GM12878 (cell line): ENCODE measurements around the gene ANKFY1. TPM values are rescaled to one million over a fixed set of nuclear protein-coding genes. Genes with fewer than 3 reads are reported as not detected.

Experiments used
- ATAC-seq: fragments of 200-7000 bp; cut with Tn5 transposase; 3 replicates; pipeline ENCODE4 v1.9.1; 2020; ENCODE audit warnings: mild to moderate bottlenecking, moderate library complexity
- BruUV-seq: library from RNA; stranded (reverse); fragments of 400-500 nt; replicated peaks from 2 replicates; lab custom pipeline; 2021; lab: Mats Ljungman, UMichigan
- CTCF ChIA-PET: fragments of 300-600 bp; sonication (Branson Sonifier 250); formaldehyde crosslinking; extraction: SDS; loops from one replicate; lab custom pipeline; 2021; ENCODE audit warnings: inconsistent platforms; lab: Yijun Ruan, JAX
- POLR2A ChIA-PET: fragments of 350-600 bp; formaldehyde crosslinking; extraction: SDS; loops from one replicate; lab custom pipeline; 2021; ENCODE audit warnings: inconsistent platforms; lab: Charles Lee
- RAD21 ChIA-PET: fragments of 300-600 bp; sonication (Branson Sonifier 250); formaldehyde crosslinking; loops from one replicate; lab custom pipeline; 2023; ENCODE audit warnings: antibody characterized with exemption; ENCODE audit not compliant: unreplicated experiment; lab: Charles Lee
- SMC1A ChIA-PET: fragments of 300-600 bp; sonication (Branson Sonifier 250); formaldehyde crosslinking; loops from one replicate; lab custom pipeline; 2023; ENCODE audit not compliant: unreplicated experiment, uncharacterized antibody; lab: Charles Lee
- DNase-seq: peaks from one replicate; pipeline ENCODE4 v3.0.0-alpha.2; 2011; ENCODE audit warnings: low read depth, low spot score
- FAIRE-seq: peaks from 3 replicates; lab custom pipeline; 2011; peaks lifted over from hg19 to GRCh38; lab: Jason Lieb, UNC
- H2AFZ ChIP-seq: 2 replicates; pipeline ENCODE4 v1.6.0; 2011; ENCODE audit warnings: low read depth, low read length, control low read depth; ENCODE audit not compliant: control insufficient read depth
- H3K27ac ChIP-seq: 2 replicates; pipeline ENCODE4 v1.5.1; 2011; ENCODE audit warnings: control low read depth; ENCODE audit not compliant: control insufficient read depth, insufficient read depth
- H3K27me3 ChIP-seq, 2 experiments: replicated peaks in 1 of 2; 2 replicates each; pipeline versions ENCODE4 v1.6.0 to v1.6.1; 2011; ENCODE audit warnings: low read length in 1 of 2; ENCODE audit not compliant: control insufficient read depth in 2 of 2, insufficient read depth in 2 of 2
- H3K36me3 ChIP-seq, 2 experiments: 2 replicates each; pipeline ENCODE4 v1.5.1; 2011; ENCODE audit warnings: low read length in 1 of 2; ENCODE audit not compliant: control insufficient read depth in 2 of 2, insufficient read depth in 2 of 2
- H3K4me1 ChIP-seq: 2 replicates; pipeline ENCODE4 v1.6.1; 2011; ENCODE audit warnings: mild to moderate bottlenecking, low read length, moderate library complexity, mixed read lengths; ENCODE audit not compliant: control insufficient read depth, insufficient read depth
- H3K4me2 ChIP-seq: 2 replicates; pipeline ENCODE4 v1.6.0; 2011; ENCODE audit warnings: control low read depth; ENCODE audit not compliant: control insufficient read depth, insufficient read depth
- H3K4me3 ChIP-seq: fragments of 200-600 bp; sonication (generic); 2 replicates; pipeline ENCODE4 v1.5.1; 2016
- H3K79me2 ChIP-seq: 2 replicates; pipeline ENCODE4 v1.6.0; 2011; ENCODE audit warnings: low read length; ENCODE audit not compliant: control insufficient read depth, insufficient read depth
- H3K9ac ChIP-seq: 2 replicates; pipeline ENCODE4 v1.8.0; 2011; ENCODE audit warnings: low read length, control low read depth, mixed read lengths; ENCODE audit not compliant: control insufficient read depth, insufficient read depth
- H3K9me3 ChIP-seq: replicated peaks from 3 replicates; pipeline ENCODE4 v1.5.1; 2011; ENCODE audit warnings: mild to moderate bottlenecking, low read length; ENCODE audit not compliant: control insufficient read depth, insufficient read depth
- H4K20me1 ChIP-seq: 2 replicates; pipeline ENCODE4 v1.6.0; 2011; ENCODE audit not compliant: control insufficient read depth, insufficient read depth
- BCL11A ChIP-seq: IDR thresholded peaks from 2 replicates; pipeline ENCODE4 v1.6.1; 2011; ENCODE audit warnings: low read depth, low read length
- CHD1 ChIP-seq: IDR thresholded peaks from 2 replicates; pipeline ENCODE4 v1.6.1; 2012; ENCODE audit warnings: low read depth, low read length, improper control_type of control experiment
- FOXM1 ChIP-seq: IDR thresholded peaks from 2 replicates; pipeline ENCODE4 v1.6.1; 2012; ENCODE audit warnings: low read depth, mild to moderate bottlenecking, inconsistent platforms, low read length, moderate library complexity
- IKZF1 ChIP-seq: fragments of 450-650 bp; conservative IDR thresholded peaks from 2 replicates; pipeline ENCODE4 v1.6.1; 2017; ENCODE audit warnings: antibody characterized with exemption, mild to moderate bottlenecking
- MEF2A ChIP-seq: IDR thresholded peaks from 2 replicates; pipeline ENCODE4 v1.6.1; 2011; ENCODE audit warnings: low read depth, mild to moderate bottlenecking, low read length, moderate library complexity; ENCODE audit not compliant: insufficient read depth
- NFIC ChIP-seq: IDR thresholded peaks from 2 replicates; pipeline ENCODE4 v1.6.1; 2012; ENCODE audit warnings: low read depth, mild to moderate bottlenecking, inconsistent platforms, low read length, moderate library complexity
- NFYB ChIP-seq: IDR thresholded peaks from 2 replicates; pipeline ENCODE4 v1.6.1; 2011; ENCODE audit warnings: low read depth, mild to moderate bottlenecking, low read length, improper control_type of control experiment, moderate library complexity; ENCODE audit not compliant: insufficient read depth
- SUPT20H ChIP-seq: IDR thresholded peaks from 2 replicates; pipeline ENCODE4 v1.6.1; 2011; ENCODE audit warnings: low read depth, mild to moderate bottlenecking, low read length, moderate library complexity, borderline replicate concordance; ENCODE audit not compliant: control insufficient read depth
- ZBED1 ChIP-seq: IDR thresholded peaks from 2 replicates; pipeline ENCODE4 v1.6.1; 2016; ENCODE audit warnings: borderline replicate concordance
- WGBS: methylation state at CpG from one replicate; pipeline ENCODE4 v1.1.6; 2016; ENCODE audit warnings: low lambda C conversion rate; ENCODE audit not compliant: insufficient replicate concordance, insufficient coverage; ENCODE audit errors: missing lambda C conversion rate; 5-methylcytosine and 5-hydroxymethylcytosine counted together
- in situ Hi-C: fragments of 300-500 bp; cut with MboI; formaldehyde crosslinking; loops from 9 replicates; pipeline ENCODE4 v1.14.3; 2018; ENCODE audit warnings: mixed read lengths
- intact Hi-C: fragments of 100-400 bp; cut with micrococcal nuclease; formaldehyde crosslinking; loops from one replicate; pipeline ENCODE4 v1.14.2; 2022; ENCODE audit not compliant: unreplicated experiment
- polyA plus RNA-seq, 11 experiments: library from polyadenylated mRNA; depleted of rRNA in 4 of 11; unstranded in 6 of 11; stranded (reverse) in 5 of 11; fragments of >200 nt; fragmentation: Nextera tagmentation in 4 of 11; fragmentation: Illumina TruSeq in 1 of 11; extraction: Ambion mirVana in 4 of 11; extraction: Trizol in 1 of 11; gene quantifications; 1 replicate in 1 of 11; 2 replicates in 10 of 11; pipeline versions ENCODE4 v1.2.1 to v1.2.3, GENCODE V29; 2011 to 2016; ENCODE audit warnings: inconsistent platforms in 2 of 11, missing spikeins in 2 of 11, low read depth in 1 of 11
- total RNA-seq, 4 experiments: library from RNA; depleted of rRNA in 3 of 4; stranded (reverse); fragments of >200 nt in 3 of 4; fragmentation: Illumina TruSeq in 1 of 4; extraction: Trizol in 1 of 4; gene quantifications; 2 replicates each; pipeline versions ENCODE4 v1.2.1 to v1.2.3, GENCODE V29; 2013 to 2021
- TF ChIP-seq, protein P1 (sequence below): fragments of 450-650 bp; IDR thresholded peaks from 2 replicates; pipeline ENCODE4 v1.6.1; 2016; ENCODE audit warnings: mild to moderate bottlenecking
- TF ChIP-seq, protein P2 (sequence below): IDR thresholded peaks from 2 replicates; pipeline ENCODE4 v1.6.1; 2012; ENCODE audit warnings: low read length, inconsistent platforms
- TF ChIP-seq, protein P3 (sequence below): fragments of 450-650 bp; IDR thresholded peaks from 2 replicates; pipeline ENCODE4 v1.6.1; 2016; ENCODE audit warnings: mild to moderate bottlenecking

Gene ANKFY1
- total and polyA plus RNA-seq, 10 of the 15 experiments (the other 5 are each of a cell fraction or from before 2014, with no cell fraction given): 3.0 to 27.7 (median 16.4) TPM

DNA sequence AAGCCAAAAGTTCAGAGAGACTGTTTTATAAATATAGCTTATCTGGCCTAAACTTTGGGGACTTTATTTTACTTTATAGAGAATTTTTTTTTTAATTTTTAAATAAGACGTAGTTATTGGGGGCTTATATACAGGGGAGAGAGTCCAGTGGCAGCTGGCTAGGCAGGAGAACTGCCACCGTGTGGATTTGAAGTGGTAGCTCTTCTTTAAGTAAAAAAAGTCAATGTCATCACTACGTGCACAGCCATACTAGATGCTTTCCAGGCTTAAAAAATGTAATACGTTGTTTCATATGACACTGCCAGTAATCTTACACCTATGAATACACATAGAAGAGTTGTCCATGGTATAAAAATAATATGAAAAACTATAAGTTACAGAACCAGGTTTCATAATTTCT, 31.9 kb upstream of the ANKFY1 start:
- H4K20me1 ChIP-seq: no peaks in the 10 kb centered on the region
- no peak for FAIRE-seq
- intact Hi-C loops (no loop called here), in situ Hi-C loops (no loop called here)
- ChIA-PET SMC1A (interaction anchor here (0.6 to 3.5 kb wide), 4 partner anchors 11 to 113 kb away, joined by 3 to 18 read pairs (median 4); no protein-coding TSS in a partner anchor), RAD21 (interaction anchor here (0.6 to 1.7 kb wide), 2 partner anchors 45 to 80 kb away, joined by 3 to 4 read pairs; no protein-coding TSS in a partner anchor), POLR2A (interaction anchor here (0.5 to 1.6 kb wide), 2 partner anchors 15 to 107 kb away, joined by 3 to 5 read pairs; no protein-coding TSS in a partner anchor), CTCF (interaction anchor here (0.7 to 1.9 kb wide), 5 partner anchors 8 to 122 kb away, joined by 3 to 11 read pairs (median 4); no protein-coding TSS in a partner anchor)
- peaks cover 42% of the 10 kb centered on the region for H3K79me2 ChIP-seq
- peaks cover 39% of the 10 kb centered on the region for H3K4me1 ChIP-seq
- H3K27ac ChIP-seq: no peak overlapping the region
- WGBS: 59% methylated on average over 4 of the region's 4 CpGs
- H3K9me3 ChIP-seq: no peaks in the 10 kb centered on the region
- ATAC-seq: no peak
- no peak for DNase-seq
- H3K9ac ChIP-seq: no peak overlapping the region
- H3K36me3 ChIP-seq: peaks cover 7 to 14% of the 10 kb centered on the region in 2 experiments
- BruUV-seq: no TSS peak
- H3K4me3 ChIP-seq: no peak overlapping the region
- TF ChIP-seq, protein P1, sequence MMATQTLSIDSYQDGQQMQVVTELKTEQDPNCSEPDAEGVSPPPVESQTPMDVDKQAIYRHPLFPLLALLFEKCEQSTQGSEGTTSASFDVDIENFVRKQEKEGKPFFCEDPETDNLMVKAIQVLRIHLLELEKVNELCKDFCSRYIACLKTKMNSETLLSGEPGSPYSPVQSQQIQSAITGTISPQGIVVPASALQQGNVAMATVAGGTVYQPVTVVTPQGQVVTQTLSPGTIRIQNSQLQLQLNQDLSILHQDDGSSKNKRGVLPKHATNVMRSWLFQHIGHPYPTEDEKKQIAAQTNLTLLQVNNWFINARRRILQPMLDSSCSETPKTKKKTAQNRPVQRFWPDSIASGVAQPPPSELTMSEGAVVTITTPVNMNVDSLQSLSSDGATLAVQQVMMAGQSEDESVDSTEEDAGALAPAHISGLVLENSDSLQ: no peak
- TF ChIP-seq CHD1: no peak
- TF ChIP-seq SUPT20H: no peak
- no peak for TF ChIP-seq NFYB
- H2AFZ ChIP-seq: no peak overlapping the region
- H3K27me3 ChIP-seq: no peaks in the 10 kb centered on the region
- H3K4me2 ChIP-seq: no peak overlapping the region

DNA sequence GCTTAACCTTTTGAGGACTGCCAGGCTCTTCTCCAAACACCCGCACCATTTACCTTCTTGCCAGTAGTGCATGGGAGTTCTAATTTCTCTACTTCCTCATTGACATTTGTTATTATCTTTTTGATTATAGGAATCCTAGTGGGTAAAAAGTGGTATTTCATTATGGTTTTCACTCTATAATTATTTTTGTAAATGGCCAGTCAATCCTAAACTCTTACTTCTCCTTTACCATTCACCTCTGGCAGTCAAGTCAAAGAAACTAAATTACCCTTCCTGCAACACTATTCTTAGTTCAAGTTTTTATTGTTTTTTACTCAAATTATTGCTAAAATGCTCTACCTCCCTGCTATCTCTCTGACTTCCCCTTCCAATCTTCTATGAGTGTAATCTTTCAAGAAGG, 29.8 kb upstream of the ANKFY1 start:
- Histone ChIP-seq H3K27ac (peak overlapping the region; percentile 56), H4K20me1 (no peaks in the 10 kb centered on the region), H3K36me3 (peaks cover 7 to 26% of the 10 kb centered on the region in 2 experiments), H3K9ac (no peak overlapping the region), H3K9me3 (no peaks in the 10 kb centered on the region), H3K4me1 (peaks cover 35% of the 10 kb centered on the region), H3K4me3 (no peak overlapping the region), H3K79me2 (peaks cover 33% of the 10 kb centered on the region), H3K27me3 (no peaks in the 10 kb centered on the region), H3K4me2 (peak overlapping the region; percentile 30), H2AFZ (no peak overlapping the region)
- DNase-seq: peak; percentile 19
- ChIA-PET RAD21 (interaction anchor here (0.7 to 1.3 kb wide), 4 partner anchors 10 to 127 kb away, joined by 3 to 7 read pairs (median 4); no protein-coding TSS in a partner anchor), POLR2A (no interaction called here), SMC1A (interaction anchor here (0.6 to 3.5 kb wide), 5 partner anchors 9 to 115 kb away, joined by 3 to 18 read pairs (median 4); no protein-coding TSS in a partner anchor), CTCF (interaction anchor here (1.3 to 2.8 kb wide), 3 partner anchors 11 to 119 kb away, joined by 3 to 11 read pairs (median 9); no protein-coding TSS in a partner anchor)
- in situ Hi-C loops: no loop called here
- no TSS peak for BruUV-seq
- no peak for FAIRE-seq
- peak; percentile 84 for ATAC-seq
- WGBS: 40% methylated on average over 1 of the region's 1 CpG
- intact Hi-C loops: no loop called here
- TF ChIP-seq FOXM1: no peak
- TF ChIP-seq, protein P2, sequence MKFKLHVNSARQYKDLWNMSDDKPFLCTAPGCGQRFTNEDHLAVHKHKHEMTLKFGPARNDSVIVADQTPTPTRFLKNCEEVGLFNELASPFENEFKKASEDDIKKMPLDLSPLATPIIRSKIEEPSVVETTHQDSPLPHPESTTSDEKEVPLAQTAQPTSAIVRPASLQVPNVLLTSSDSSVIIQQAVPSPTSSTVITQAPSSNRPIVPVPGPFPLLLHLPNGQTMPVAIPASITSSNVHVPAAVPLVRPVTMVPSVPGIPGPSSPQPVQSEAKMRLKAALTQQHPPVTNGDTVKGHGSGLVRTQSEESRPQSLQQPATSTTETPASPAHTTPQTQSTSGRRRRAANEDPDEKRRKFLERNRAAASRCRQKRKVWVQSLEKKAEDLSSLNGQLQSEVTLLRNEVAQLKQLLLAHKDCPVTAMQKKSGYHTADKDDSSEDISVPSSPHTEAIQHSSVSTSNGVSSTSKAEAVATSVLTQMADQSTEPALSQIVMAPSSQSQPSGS: 0 out of 2 replicates have a peak, but pooled peaks have one; percentile 16
- TF ChIP-seq NFIC: peak; percentile 50; the same call in 1 of the 2 replicates
- TF ChIP-seq MEF2A: peak; percentile 81
- 0 out of 2 replicates have a peak, but pooled peaks have one; percentile 10 for TF ChIP-seq BCL11A
- TF ChIP-seq SUPT20H: no peak
- no peak for TF ChIP-seq IKZF1
- TF ChIP-seq, protein P3, sequence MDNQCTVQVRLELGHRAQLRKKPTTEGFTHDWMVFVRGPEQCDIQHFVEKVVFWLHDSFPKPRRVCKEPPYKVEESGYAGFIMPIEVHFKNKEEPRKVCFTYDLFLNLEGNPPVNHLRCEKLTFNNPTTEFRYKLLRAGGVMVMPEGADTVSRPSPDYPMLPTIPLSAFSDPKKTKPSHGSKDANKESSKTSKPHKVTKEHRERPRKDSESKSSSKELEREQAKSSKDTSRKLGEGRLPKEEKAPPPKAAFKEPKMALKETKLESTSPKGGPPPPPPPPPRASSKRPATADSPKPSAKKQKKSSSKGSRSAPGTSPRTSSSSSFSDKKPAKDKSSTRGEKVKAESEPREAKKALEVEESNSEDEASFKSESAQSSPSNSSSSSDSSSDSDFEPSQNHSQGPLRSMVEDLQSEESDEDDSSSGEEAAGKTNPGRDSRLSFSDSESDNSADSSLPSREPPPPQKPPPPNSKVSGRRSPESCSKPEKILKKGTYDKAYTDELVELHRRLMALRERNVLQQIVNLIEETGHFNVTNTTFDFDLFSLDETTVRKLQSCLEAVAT: no peak
- TF ChIP-seq ZBED1: 0 out of 2 replicates have a peak, but pooled peaks have one; percentile 44
